H9 (cell line): ENCODE results near the gene ACAA2. TPM values are rescaled to one million over a fixed set of nuclear protein-coding genes. Genes with fewer than 3 reads are reported as not detected.

Experiments
- DNase-seq: peaks from one replicate; pipeline ENCODE4 v3.0.0-alpha.2; 2017
- H2AFZ ChIP-seq: one replicate; pipeline ENCODE4 v1.6.1; 2013; ENCODE audit warnings: mild to moderate bottlenecking, low read length, control low read depth, moderate library complexity
- H2AK5ac ChIP-seq: 2 replicates; pipeline ENCODE4 v1.6.1; 2013; ENCODE audit warnings: low read length, control low read depth, mixed read lengths; ENCODE audit not compliant: insufficient read length
- H2BK120ac ChIP-seq: one replicate; pipeline ENCODE4 v1.6.1; 2013; ENCODE audit warnings: low read depth, mild to moderate bottlenecking, low read length, control low read depth, inconsistent platforms; ENCODE audit not compliant: poor library complexity, severe bottlenecking
- H2BK12ac ChIP-seq: 2 replicates; pipeline ENCODE4 v1.6.1; 2013; ENCODE audit warnings: low read length, control low read depth, mixed read lengths, low read depth; ENCODE audit not compliant: insufficient read length
- H2BK15ac ChIP-seq: 2 replicates; pipeline ENCODE4 v1.6.1; 2013; ENCODE audit warnings: low read depth, low read length, control low read depth
- H2BK20ac ChIP-seq: one replicate; pipeline ENCODE4 v1.6.1; 2013; ENCODE audit warnings: low read depth, mild to moderate bottlenecking, low read length, control low read depth, inconsistent platforms; ENCODE audit not compliant: poor library complexity, severe bottlenecking
- H2BK5ac ChIP-seq: 2 replicates; pipeline ENCODE4 v1.6.1; 2013; ENCODE audit warnings: low read length, control low read depth, mixed read lengths; ENCODE audit not compliant: insufficient read length
- H3K14ac ChIP-seq: 2 replicates; pipeline ENCODE4 v1.6.1; 2013; ENCODE audit warnings: low read length, control low read depth; ENCODE audit not compliant: insufficient read depth
- H3K18ac ChIP-seq: 2 replicates; pipeline ENCODE4 v1.6.1; 2013; ENCODE audit warnings: low read depth, mild to moderate bottlenecking, mixed read lengths, low read length, control low read depth; ENCODE audit not compliant: insufficient read length
- H3K23ac ChIP-seq: 2 replicates; pipeline ENCODE4 v1.6.1; 2013; ENCODE audit warnings: low read length, control low read depth, mixed read lengths, low read depth; ENCODE audit not compliant: insufficient read length
- H3K23me2 ChIP-seq: 2 replicates; pipeline ENCODE4 v1.6.1; 2013; ENCODE audit warnings: low read depth, mild to moderate bottlenecking, mixed read lengths, low read length, control low read depth; ENCODE audit not compliant: insufficient read length, poor library complexity, severe bottlenecking
- H3K27ac ChIP-seq: 2 replicates; pipeline ENCODE4 v1.5.1; 2013; ENCODE audit warnings: low read length, control low read depth, mixed read lengths, low read depth; ENCODE audit not compliant: insufficient read length
- H3K27me3 ChIP-seq: 2 replicates; pipeline ENCODE4 v1.6.1; 2013; ENCODE audit warnings: low read length, control low read depth, inconsistent platforms; ENCODE audit not compliant: insufficient read depth
- H3K4ac ChIP-seq: 2 replicates; pipeline ENCODE4 v1.6.1; 2013; ENCODE audit warnings: low read depth, mild to moderate bottlenecking, control low read depth, inconsistent platforms, low read length, moderate library complexity
- H3K4me1 ChIP-seq: 2 replicates; pipeline ENCODE4 v1.6.1; 2013; ENCODE audit warnings: low read length, control low read depth, inconsistent platforms; ENCODE audit not compliant: insufficient read depth
- H3K4me2 ChIP-seq: 2 replicates; pipeline ENCODE4 v1.6.1; 2013; ENCODE audit warnings: low read length, control low read depth, mixed read lengths; ENCODE audit not compliant: insufficient read length, insufficient read depth
- H3K56ac ChIP-seq: 2 replicates; pipeline ENCODE4 v1.6.1; 2013; ENCODE audit warnings: low read depth, mild to moderate bottlenecking, mixed read lengths, low read length, control low read depth; ENCODE audit not compliant: insufficient read length
- H3K79me1 ChIP-seq: 2 replicates; pipeline ENCODE4 v1.6.1; 2013; ENCODE audit warnings: low read depth, mild to moderate bottlenecking, moderate library complexity, low read length, control low read depth, inconsistent platforms; ENCODE audit not compliant: insufficient read depth, poor library complexity, severe bottlenecking
- H3K79me2 ChIP-seq: 2 replicates; pipeline ENCODE4 v1.6.1; 2013; ENCODE audit warnings: low read length, control low read depth, inconsistent platforms; ENCODE audit not compliant: insufficient read depth
- H3K9ac ChIP-seq: 2 replicates; pipeline ENCODE4 v1.6.1; 2013; ENCODE audit warnings: low read length, control low read depth, mixed read lengths; ENCODE audit not compliant: insufficient read length; ENCODE audit errors: extremely low read depth
- H3K9me3 ChIP-seq: one replicate; pipeline ENCODE4 v1.6.1; 2013; ENCODE audit warnings: low read depth, low read length, inconsistent platforms; ENCODE audit not compliant: control insufficient read depth
- H3T11ph ChIP-seq: one replicate; pipeline ENCODE4 v1.6.1; 2013; ENCODE audit warnings: mild to moderate bottlenecking, low read length, control low read depth, inconsistent platforms
- H4K20me1 ChIP-seq: one replicate; pipeline ENCODE4 v1.6.1; 2013; ENCODE audit not compliant: control insufficient read depth, insufficient read length, insufficient read depth
- H4K5ac ChIP-seq: 2 replicates; pipeline ENCODE4 v1.6.1; 2013; ENCODE audit warnings: low read depth, mild to moderate bottlenecking, mixed read lengths, low read length, control low read depth; ENCODE audit not compliant: insufficient read length
- H4K8ac ChIP-seq: replicated peaks from 2 replicates; pipeline ENCODE4 v1.6.1; 2013; ENCODE audit warnings: low read length, control low read depth, mixed read lengths, low read depth; ENCODE audit not compliant: insufficient read length
- H4K91ac ChIP-seq: 2 replicates; pipeline ENCODE4 v1.6.1; 2013; ENCODE audit warnings: low read depth, mild to moderate bottlenecking, moderate library complexity, mixed read lengths, low read length, control low read depth; ENCODE audit not compliant: insufficient read length
- H3K27ac Mint-ChIP-seq, 3 experiments: 2 replicates in 2 of 3; 3 replicates in 1 of 3; pipeline ENCODE4 v1.8.0; 2020 to 2021; ENCODE audit warnings: mixed read lengths in 3 of 3, mild to moderate bottlenecking in 1 of 3, moderate library complexity in 1 of 3
- H3K27me3 Mint-ChIP-seq: 2 replicates; pipeline ENCODE4 v1.8.0; 2021; ENCODE audit warnings: low read depth, mild to moderate bottlenecking, moderate library complexity, mixed read lengths
- H3K36me3 Mint-ChIP-seq, 3 experiments: 2 replicates in 2 of 3; 3 replicates in 1 of 3; pipeline ENCODE4 v1.8.0; 2020 to 2021; ENCODE audit warnings: low read depth in 3 of 3, mixed read lengths in 3 of 3; ENCODE audit not compliant: insufficient read depth in 1 of 3
- H3K4me1 Mint-ChIP-seq, 2 experiments: 2 replicates each; pipeline ENCODE4 v1.8.0; 2020; ENCODE audit warnings: mixed read lengths in 2 of 2
- H3K4me3 Mint-ChIP-seq, 2 experiments: 2 replicates in 1 of 2; 3 replicates in 1 of 2; pipeline ENCODE4 v1.8.0; 2020 to 2021; ENCODE audit warnings: mild to moderate bottlenecking in 2 of 2, mixed read lengths in 2 of 2, moderate library complexity in 1 of 2
- H3K9me3 Mint-ChIP-seq, 2 experiments: 2 replicates in 1 of 2; 3 replicates in 1 of 2; pipeline ENCODE4 v1.8.0; 2020; ENCODE audit warnings: mild to moderate bottlenecking in 2 of 2, mixed read lengths in 2 of 2, moderate library complexity in 1 of 2
- WGBS: extraction: QIAGEN DNeasy Blood & Tissue Kit; methylation state at CpG from one replicate; pipeline ENCODE4 v1.1.7; 2013; ENCODE audit warnings: missing lambda C conversion rate, low lambda C conversion rate, mixed read lengths; ENCODE audit not compliant: insufficient read length; ENCODE audit errors: extremely low coverage; 5-methylcytosine and 5-hydroxymethylcytosine counted together
- total RNA-seq: library from RNA; stranded (reverse); gene quantifications from 2 replicates; pipeline ENCODE4 v1.2.1, GENCODE V29; 2021
- TF ChIP-seq, protein P1 (sequence below): fragments of 200-600 bp; sonication (generic); conservative IDR thresholded peaks from 3 replicates; pipeline ENCODE4 v1.8.0; 2021; ENCODE audit warnings: antibody characterized with exemption, mild to moderate bottlenecking

Gene ACAA2
- total RNA-seq, 1 experiment from 2014 or later = 115 TPM

DNA sequence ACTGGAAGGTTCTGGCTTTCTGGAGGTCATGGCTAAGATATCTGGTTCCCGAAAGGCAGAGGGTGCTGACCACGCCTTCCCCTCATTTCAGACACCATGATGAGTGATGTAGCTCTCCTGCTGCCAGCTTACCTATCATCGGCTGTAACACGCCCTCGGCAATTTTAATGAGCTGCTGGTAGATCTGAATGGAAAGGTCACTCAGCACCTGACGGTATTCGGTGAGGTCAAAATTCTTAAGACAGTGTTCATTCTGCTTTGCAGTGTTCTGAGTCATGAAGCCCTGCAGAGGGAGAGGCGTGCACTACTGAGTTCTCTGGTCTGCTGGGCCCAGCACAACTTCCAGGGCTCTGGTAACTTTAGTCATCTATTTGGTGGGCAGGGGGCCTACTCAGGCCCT lies 25.7 kb upstream of the ACAA2 start:
- Histone ChIP-seq H3K4me2 (no peak overlapping the region), H4K8ac (no peak overlapping the region), H3K14ac (no peak overlapping the region), H4K5ac (no peak overlapping the region), H3K4ac (no peak overlapping the region), H2BK15ac (no peak overlapping the region), H3K18ac (no peak overlapping the region), H2BK12ac (no peak overlapping the region), H4K20me1 (no peaks in the 10 kb centered on the region), H3K4me1 (no peaks in the 10 kb centered on the region), H3K79me1 (no peaks in the 10 kb centered on the region), H3K23ac (no peak overlapping the region), H3K9me3 (no peaks in the 10 kb centered on the region), H3K23me2 (no peaks in the 10 kb centered on the region), H3K9ac (no peak overlapping the region), H3K27me3 (no peaks in the 10 kb centered on the region), H2AK5ac (no peak overlapping the region), H3K27ac (no peak overlapping the region), H3K56ac (no peak overlapping the region), H2AFZ (no peak overlapping the region), H2BK20ac (no peak overlapping the region), H4K91ac (no peak overlapping the region), H3T11ph (no peak overlapping the region), H2BK5ac (no peak overlapping the region), H3K79me2 (no peaks in the 10 kb centered on the region), H2BK120ac (no peak overlapping the region)
- Mint-ChIP-seq H3K9me3 (no peaks in the 10 kb centered on the region), H3K4me3 (no peak overlapping the region), H3K27me3 (no peaks in the 10 kb centered on the region), H3K4me1 (no peaks in the 10 kb centered on the region), H3K27ac (peak overlapping the region in 1 of 3 experiments; percentile 78; a peak in 1 of 7 replicates), H3K36me3 (no peaks in the 10 kb centered on the region; a peak in 1 of 7 replicates)
- TF ChIP-seq, protein P1, sequence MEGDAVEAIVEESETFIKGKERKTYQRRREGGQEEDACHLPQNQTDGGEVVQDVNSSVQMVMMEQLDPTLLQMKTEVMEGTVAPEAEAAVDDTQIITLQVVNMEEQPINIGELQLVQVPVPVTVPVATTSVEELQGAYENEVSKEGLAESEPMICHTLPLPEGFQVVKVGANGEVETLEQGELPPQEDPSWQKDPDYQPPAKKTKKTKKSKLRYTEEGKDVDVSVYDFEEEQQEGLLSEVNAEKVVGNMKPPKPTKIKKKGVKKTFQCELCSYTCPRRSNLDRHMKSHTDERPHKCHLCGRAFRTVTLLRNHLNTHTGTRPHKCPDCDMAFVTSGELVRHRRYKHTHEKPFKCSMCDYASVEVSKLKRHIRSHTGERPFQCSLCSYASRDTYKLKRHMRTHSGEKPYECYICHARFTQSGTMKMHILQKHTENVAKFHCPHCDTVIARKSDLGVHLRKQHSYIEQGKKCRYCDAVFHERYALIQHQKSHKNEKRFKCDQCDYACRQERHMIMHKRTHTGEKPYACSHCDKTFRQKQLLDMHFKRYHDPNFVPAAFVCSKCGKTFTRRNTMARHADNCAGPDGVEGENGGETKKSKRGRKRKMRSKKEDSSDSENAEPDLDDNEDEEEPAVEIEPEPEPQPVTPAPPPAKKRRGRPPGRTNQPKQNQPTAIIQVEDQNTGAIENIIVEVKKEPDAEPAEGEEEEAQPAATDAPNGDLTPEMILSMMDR = no peak
- WGBS = no CpG with 5 or more reads among the region's 8 CpGs
- DNase-seq = no peak
